Osteoblast (primary cell): ENCODE measurements around the gene LGI2. TPM values are rescaled to one million over a fixed set of nuclear protein-coding genes. Genes with fewer than 3 reads are reported as not detected.

ENCODE experiments used
- DNase-seq: peaks from one replicate; pipeline ENCODE4 v3.0.0; 2011; ENCODE audit warnings: low spot score, mixed read lengths; ENCODE audit not compliant: insufficient read length; ENCODE audit errors: missing footprints
- H2AFZ ChIP-seq: 2 replicates; pipeline ENCODE4 v1.6.0; 2011; ENCODE audit warnings: mild to moderate bottlenecking, low read length
- H3K27ac ChIP-seq: 2 replicates; pipeline ENCODE4 v1.5.1; 2011; ENCODE audit warnings: mild to moderate bottlenecking, low read depth, low read length, moderate library complexity
- H3K27me3 ChIP-seq: 2 replicates; pipeline ENCODE4 v1.6.0; 2012; ENCODE audit warnings: mild to moderate bottlenecking, control low read depth, inconsistent platforms, low read length, moderate library complexity; ENCODE audit not compliant: insufficient read depth
- H3K36me3 ChIP-seq: 2 replicates; pipeline ENCODE4 v1.5.1; 2011; ENCODE audit warnings: mild to moderate bottlenecking, low read length, control low read depth, moderate library complexity; ENCODE audit not compliant: insufficient read depth
- H3K4me1 ChIP-seq: 2 replicates; pipeline ENCODE4 v1.5.1; 2011; ENCODE audit warnings: mild to moderate bottlenecking, low read length, control low read depth, moderate library complexity; ENCODE audit not compliant: insufficient read depth
- H3K4me2 ChIP-seq: 2 replicates; pipeline ENCODE4 v1.6.0; 2011; ENCODE audit warnings: mild to moderate bottlenecking, low read length; ENCODE audit not compliant: insufficient read depth
- H3K4me3 ChIP-seq: fragments of 200-600 bp; sonication (generic); 3 replicates; pipeline ENCODE4 v1.5.1; 2012; ENCODE audit warnings: mild to moderate bottlenecking, low read length, inconsistent platforms; ENCODE audit not compliant: insufficient read depth
- H3K79me2 ChIP-seq: 2 replicates; pipeline ENCODE4 v1.6.0; 2012; ENCODE audit warnings: mild to moderate bottlenecking, low read length, control low read depth, inconsistent platforms; ENCODE audit not compliant: insufficient read depth
- H3K9me3 ChIP-seq: 2 replicates; pipeline ENCODE4 v1.5.1; 2011; ENCODE audit warnings: low read depth, low read length, control low read depth
- H4K20me1 ChIP-seq: 2 replicates; pipeline ENCODE4 v1.6.0; 2012; ENCODE audit warnings: mild to moderate bottlenecking, low read length, control low read depth; ENCODE audit not compliant: insufficient read depth
- CTCF ChIP-seq: IDR thresholded peaks from 2 replicates; pipeline ENCODE4 v1.5.1; 2011; ENCODE audit warnings: mild to moderate bottlenecking, low read depth, low read length, moderate library complexity; ENCODE audit errors: extremely low read depth
- total RNA-seq: library from RNA; depleted of rRNA; stranded (reverse); fragments of >200 nt; gene quantifications from 2 replicates; pipeline ENCODE4 v1.2.3, GENCODE V29; 2012

Gene LGI2
- total RNA-seq, 1 donor: under 0.01 TPM

GRCh38 chr4:24968992-24969391 is 61.8 kb downstream of the LGI2 start:
- no peaks in the 10 kb centered on the region for H3K27me3 ChIP-seq
- no peaks in the 10 kb centered on the region for H3K79me2 ChIP-seq
- no peaks in the 10 kb centered on the region for H3K36me3 ChIP-seq
- H3K27ac ChIP-seq: no peak overlapping the region
- H2AFZ ChIP-seq: no peak overlapping the region
- H3K4me1 ChIP-seq: peaks cover 3% of the 10 kb centered on the region
- no peak for TF ChIP-seq CTCF
- no peak for DNase-seq
- no peak overlapping the region for H3K4me3 ChIP-seq
- H3K4me2 ChIP-seq: no peak overlapping the region
- H3K9me3 ChIP-seq: no peaks in the 10 kb centered on the region
- H4K20me1 ChIP-seq: no peaks in the 10 kb centered on the region

DNA sequence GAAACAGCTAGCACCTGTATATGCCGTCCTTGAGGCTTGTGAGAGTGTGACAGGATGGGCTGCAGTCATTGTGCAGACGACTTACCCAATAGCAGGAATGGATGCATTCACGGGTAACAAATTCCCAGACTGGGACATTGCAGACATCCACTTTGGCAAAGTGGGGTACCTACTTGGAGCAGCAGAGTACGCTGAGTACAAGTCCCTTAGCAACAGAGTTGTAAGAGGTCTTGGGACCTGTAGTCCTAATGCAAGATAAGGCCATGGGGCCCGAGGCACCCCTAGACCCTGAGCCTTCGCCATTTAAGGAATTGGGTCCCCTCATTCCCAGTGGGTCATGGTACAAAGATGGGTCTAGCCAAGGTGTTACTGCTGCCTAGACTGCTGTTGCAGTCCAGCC is 62.5 kb downstream of the LGI2 start:
- H3K4me1 ChIP-seq: no peaks in the 10 kb centered on the region
- no peak overlapping the region for H2AFZ ChIP-seq
- H3K4me3 ChIP-seq: no peak overlapping the region
- H3K27me3 ChIP-seq: no peaks in the 10 kb centered on the region
- TF ChIP-seq CTCF: no peak
- no peaks in the 10 kb centered on the region for H4K20me1 ChIP-seq
- H3K9me3 ChIP-seq: no peaks in the 10 kb centered on the region
- no peak overlapping the region for H3K27ac ChIP-seq
- H3K36me3 ChIP-seq: no peaks in the 10 kb centered on the region
- no peaks in the 10 kb centered on the region for H3K79me2 ChIP-seq
- H3K4me2 ChIP-seq: no peak overlapping the region
- DNase-seq: no peak

- Histone ChIP-seq H3K36me3 (no peaks in the 10 kb centered on the region), H3K4me1 (no peaks in the 10 kb centered on the region), H2AFZ (no peak overlapping the region), H4K20me1 (no peaks in the 10 kb centered on the region), H3K4me3 (no peak overlapping the region), H3K9me3 (no peaks in the 10 kb centered on the region), H3K27ac (no peak overlapping the region), H3K4me2 (no peak overlapping the region), H3K27me3 (no peaks in the 10 kb centered on the region), H3K79me2 (no peaks in the 10 kb centered on the region)
- no peak for DNase-seq
- no peak for TF ChIP-seq CTCF
Observed at GRCh38 chr4:24967346-24967745, 63.4 kb downstream of the LGI2 start.

DNA sequence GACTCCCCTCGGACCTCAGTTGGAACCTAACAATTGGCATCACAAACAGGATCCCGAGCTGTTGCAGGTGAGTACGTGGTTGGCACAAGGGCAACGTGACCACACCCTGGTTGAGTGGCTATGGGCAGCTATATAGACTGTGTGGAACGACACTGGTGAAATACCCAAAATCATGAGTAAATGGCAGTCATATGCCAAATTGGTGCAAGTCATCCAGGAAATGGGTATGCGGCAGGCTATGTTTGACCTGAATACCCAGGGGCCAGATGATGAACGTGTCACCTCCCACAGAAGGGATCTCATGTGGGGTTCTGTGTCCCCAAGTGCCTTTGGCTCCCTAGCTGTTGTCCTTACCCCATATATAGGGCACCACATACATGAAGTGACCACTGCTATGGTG is 64.7 kb downstream of the LGI2 start:
- TF ChIP-seq CTCF: no peak
- no peak overlapping the region for H2AFZ ChIP-seq
- no peaks in the 10 kb centered on the region for H3K4me1 ChIP-seq
- no peak overlapping the region for H3K4me3 ChIP-seq
- no peak for DNase-seq
- no peak overlapping the region for H3K4me2 ChIP-seq
- H4K20me1 ChIP-seq: no peaks in the 10 kb centered on the region
- H3K27ac ChIP-seq: no peak overlapping the region
- no peaks in the 10 kb centered on the region for H3K27me3 ChIP-seq
- H3K36me3 ChIP-seq: no peaks in the 10 kb centered on the region
- H3K79me2 ChIP-seq: no peaks in the 10 kb centered on the region
- no peaks in the 10 kb centered on the region for H3K9me3 ChIP-seq
